HepG2 (cell line): Measurements from ENCODE around the gene DHFR.

Experiments
- ATF1 ChIP-seq: IDR thresholded peaks from 2 replicates; pipeline ENCODE4 v1.6.1; 2016; ENCODE audit warnings: mild to moderate bottlenecking, control low read depth
- HNRNPL ChIP-seq: fragments of 200-400 bp; formaldehyde crosslinking; IDR thresholded peaks from 2 replicates; pipeline ENCODE4 v1.6.1; 2017; ENCODE audit warnings: mild to moderate bottlenecking, low read depth, low read length
- JDP2 ChIP-seq: sonication (generic); formaldehyde crosslinking; IDR thresholded peaks from 2 replicates; pipeline ENCODE4 v1.8.1; 2022; ENCODE audit warnings: missing genetic modification reagents, borderline replicate concordance
- PHF21A ChIP-seq: sonication (generic); formaldehyde crosslinking; IDR thresholded peaks from 2 replicates; pipeline ENCODE4 v1.5.0; 2020; ENCODE audit warnings: mild to moderate bottlenecking, missing genetic modification reagents
- POLR2AphosphoS5 ChIP-seq: IDR thresholded peaks from 2 replicates; pipeline ENCODE4 v1.6.1; 2012; ENCODE audit warnings: low read depth, low read length
- SKI ChIP-seq: fragments of 450-650 bp; IDR thresholded peaks from one replicate; pipeline ENCODE4 v1.6.1; 2018; ENCODE audit warnings: mild to moderate bottlenecking; ENCODE audit not compliant: partially characterized antibody
- SOX6 ChIP-seq, 2 experiments: fragments of 450-650 bp in 1 of 2; sonication (generic) in 1 of 2; formaldehyde crosslinking in 1 of 2; IDR thresholded peaks; 2 replicates each; pipeline versions ENCODE4 v1.4.0 to v1.6.1; 2017 to 2020; ENCODE audit warnings: antibody characterized with exemption in 1 of 2, mild to moderate bottlenecking in 1 of 2, missing genetic modification reagents in 1 of 2
- THYN1 ChIP-seq: sonication (generic); formaldehyde crosslinking; IDR thresholded peaks from 2 replicates; pipeline ENCODE4 v1.8.1; 2023; ENCODE audit warnings: low read depth, mild to moderate bottlenecking, moderate library complexity, missing genetic modification reagents, borderline replicate concordance
- ZNF335 ChIP-seq: sonication (generic); formaldehyde crosslinking; IDR thresholded peaks from 2 replicates; pipeline ENCODE4 v1.4.0; 2020; ENCODE audit warnings: missing genetic modification reagents
- ZNF33B ChIP-seq: sonication (generic); formaldehyde crosslinking; IDR thresholded peaks from 2 replicates; pipeline ENCODE4 v1.5.1; 2020; ENCODE audit warnings: mild to moderate bottlenecking, missing genetic modification reagents
- ZNF670 ChIP-seq: sonication (generic); formaldehyde crosslinking; IDR thresholded peaks from 2 replicates; pipeline ENCODE4 v1.8.0; 2022; ENCODE audit warnings: mild to moderate bottlenecking, missing genetic modification reagents, borderline replicate concordance
- ZNF766 ChIP-seq: sonication (generic); formaldehyde crosslinking; IDR thresholded peaks from 2 replicates; pipeline ENCODE4 v1.5.0; 2020; ENCODE audit warnings: missing genetic modification reagents, borderline replicate concordance
- TF ChIP-seq, protein P1 (sequence below): sonication (generic); formaldehyde crosslinking; IDR thresholded peaks from 2 replicates; pipeline ENCODE4 v1.5.0; 2020; ENCODE audit warnings: mild to moderate bottlenecking, missing genetic modification reagents, moderate library complexity
- TF ChIP-seq, protein P2 (sequence below): IDR thresholded peaks from 2 replicates; pipeline ENCODE4 v1.6.1; 2016; ENCODE audit warnings: low read depth

DNA sequence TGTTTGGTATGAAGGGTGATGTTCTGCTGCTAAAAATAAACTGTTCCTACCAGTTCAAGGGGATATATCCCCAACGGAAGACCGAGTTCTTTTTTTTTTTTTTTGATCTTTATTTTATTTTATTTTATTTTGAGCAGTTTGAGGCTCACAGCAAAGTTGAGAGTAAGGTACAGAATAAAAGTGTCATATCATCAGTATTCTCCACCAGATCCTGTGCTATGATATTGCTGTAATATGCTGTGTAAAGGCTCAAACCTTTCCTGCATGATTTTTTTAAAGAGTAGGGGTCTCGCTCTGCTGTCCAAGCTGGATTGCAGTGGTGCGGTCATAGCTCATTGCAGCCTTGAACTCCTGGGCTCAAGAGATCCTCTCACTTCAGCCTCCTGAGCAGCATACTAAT is 34.8 kb upstream of the DHFR start:
- TF ChIP-seq ZNF335 (CRISPR knock-in tag): no peak
- TF ChIP-seq ZNF33B: no peak
- TF ChIP-seq, protein P1, sequence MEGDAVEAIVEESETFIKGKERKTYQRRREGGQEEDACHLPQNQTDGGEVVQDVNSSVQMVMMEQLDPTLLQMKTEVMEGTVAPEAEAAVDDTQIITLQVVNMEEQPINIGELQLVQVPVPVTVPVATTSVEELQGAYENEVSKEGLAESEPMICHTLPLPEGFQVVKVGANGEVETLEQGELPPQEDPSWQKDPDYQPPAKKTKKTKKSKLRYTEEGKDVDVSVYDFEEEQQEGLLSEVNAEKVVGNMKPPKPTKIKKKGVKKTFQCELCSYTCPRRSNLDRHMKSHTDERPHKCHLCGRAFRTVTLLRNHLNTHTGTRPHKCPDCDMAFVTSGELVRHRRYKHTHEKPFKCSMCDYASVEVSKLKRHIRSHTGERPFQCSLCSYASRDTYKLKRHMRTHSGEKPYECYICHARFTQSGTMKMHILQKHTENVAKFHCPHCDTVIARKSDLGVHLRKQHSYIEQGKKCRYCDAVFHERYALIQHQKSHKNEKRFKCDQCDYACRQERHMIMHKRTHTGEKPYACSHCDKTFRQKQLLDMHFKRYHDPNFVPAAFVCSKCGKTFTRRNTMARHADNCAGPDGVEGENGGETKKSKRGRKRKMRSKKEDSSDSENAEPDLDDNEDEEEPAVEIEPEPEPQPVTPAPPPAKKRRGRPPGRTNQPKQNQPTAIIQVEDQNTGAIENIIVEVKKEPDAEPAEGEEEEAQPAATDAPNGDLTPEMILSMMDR (CRISPR knock-in tag): no peak
- TF ChIP-seq ZNF670 (CRISPR knock-in tag): no peak
- no peak for TF ChIP-seq JDP2 (CRISPR knock-in tag)
- no peak for TF ChIP-seq SKI
- TF ChIP-seq, protein P2, sequence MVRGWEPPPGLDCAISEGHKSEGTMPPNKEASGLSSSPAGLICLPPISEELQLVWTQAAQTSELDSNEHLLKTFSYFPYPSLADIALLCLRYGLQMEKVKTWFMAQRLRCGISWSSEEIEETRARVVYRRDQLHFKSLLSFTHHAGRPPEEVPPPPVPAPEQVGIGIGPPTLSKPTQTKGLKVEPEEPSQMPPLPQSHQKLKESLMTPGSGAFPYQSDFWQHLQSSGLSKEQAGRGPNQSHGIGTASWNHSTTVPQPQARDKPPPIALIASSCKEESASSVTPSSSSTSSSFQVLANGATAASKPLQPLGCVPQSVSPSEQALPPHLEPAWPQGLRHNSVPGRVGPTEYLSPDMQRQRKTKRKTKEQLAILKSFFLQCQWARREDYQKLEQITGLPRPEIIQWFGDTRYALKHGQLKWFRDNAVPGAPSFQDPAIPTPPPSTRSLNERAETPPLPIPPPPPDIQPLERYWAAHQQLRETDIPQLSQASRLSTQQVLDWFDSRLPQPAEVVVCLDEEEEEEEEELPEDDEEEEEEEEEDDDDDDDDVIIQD (CRISPR knock-in tag): no peak
- no peak for TF ChIP-seq ZNF766
- TF ChIP-seq PHF21A (CRISPR knock-in tag): no peak
- no peak for TF ChIP-seq SOX6 (IDR thresholded peaks at IDR 0.05)
- TF ChIP-seq SOX6 (CRISPR knock-in tag; IDR thresholded peaks at IDR 0.05): no peak
- no peak for TF ChIP-seq THYN1
- TF ChIP-seq POLR2AphosphoS5: no peak
- TF ChIP-seq ATF1: no peak
- TF ChIP-seq HNRNPL: no peak
